Measurements from ENCODE around the gene LTB. TPM values are rescaled to one million over a fixed set of nuclear protein-coding genes. Genes with fewer than 3 reads are reported as not detected.
"Not testable (repeated sequence)": the region's sequence is repeated elsewhere in the genome, so short reads cannot be mapped to it uniquely, and the experiment has no call there.

Gene LTB
- total and polyA plus RNA-seq, 2 donors (not counting 3 experiments of a cell fraction or from before 2014, with no cell fraction given), result 1.2 to 2.1 TPM

DNA sequence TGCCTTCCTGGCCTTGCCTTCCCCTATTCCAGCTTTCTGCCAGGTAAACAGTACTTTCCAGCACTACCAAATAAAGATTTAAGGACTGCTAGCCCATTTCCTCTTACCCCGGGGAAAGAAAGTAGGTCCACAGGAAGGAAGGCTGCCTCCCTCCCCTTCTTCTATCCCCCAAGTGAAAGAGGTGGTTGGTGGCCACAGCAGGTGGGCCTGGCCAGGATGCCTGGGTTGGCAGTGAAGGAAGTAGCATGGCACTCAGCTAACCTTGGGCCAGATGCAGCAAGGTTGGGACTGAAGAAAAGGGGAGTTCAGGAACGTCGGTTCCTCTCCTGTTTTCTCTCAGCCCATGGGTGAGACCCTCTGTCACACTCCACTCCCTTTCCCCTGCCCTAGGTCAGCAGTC lies 25.9 kb downstream of the LTB start:
- H3K9ac ChIP-seq (replicated peaks; ENCODE audit: extremely low read depth, insufficient read depth, low read length), result no peak overlapping the region
- FAIRE-seq (no peak), DNase-seq (ENCODE audit: low read depth, low spot score) (no peak)
- H3K4me2 ChIP-seq (ENCODE audit: insufficient read depth, low read length), result no peak overlapping the region
- no peaks in the 10 kb centered on the region for H3K27me3 ChIP-seq (ENCODE audit: control insufficient read depth in 2 of 2, insufficient read depth in 2 of 2, low read length in 2 of 2)
- CTCF ChIA-PET, result interaction anchor here (1.4 to 31.0 kb wide), 2 partner anchors 10 to 32 kb away, joined by 7 to 1517 read pairs; partner anchors contain the start of genes ATP6V1G2, LST1, LTB and NCR3
- no peaks in the 10 kb centered on the region for H3K9me3 ChIP-seq (replicated peaks; ENCODE audit: control insufficient read depth, insufficient read depth, low read length)
- peaks cover 2 to 10% of the 10 kb centered on the region in 2 experiments for H3K36me3 ChIP-seq (ENCODE audit: control insufficient read depth in 2 of 2, extremely low read depth in 1 of 2, insufficient read depth in 2 of 2, low read length in 2 of 2)
- no peak overlapping the region for H2AFZ ChIP-seq (ENCODE audit: low read depth, low read length)
- peaks cover 44% of the 10 kb centered on the region for H3K4me1 ChIP-seq (ENCODE audit: control insufficient read depth, extremely low read depth, insufficient read depth, low read length)
- TF ChIP-seq JUN (IDR thresholded peaks at IDR 0.05; ENCODE audit: borderline replicate concordance, insufficient read depth, insufficient read length, low read depth) (no peak), POLR2A (IDR thresholded peaks at IDR 0.05; ENCODE audit: low read depth, low read length) (no peak), FOS (IDR thresholded peaks at IDR 0.05; ENCODE audit: borderline replicate concordance, insufficient read depth, low read length) (no peak), GATA2 (IDR thresholded peaks at IDR 0.05; ENCODE audit: insufficient read depth, insufficient read length, low read depth, low read length) (no peak)
- TF ChIP-seq, protein P1, sequence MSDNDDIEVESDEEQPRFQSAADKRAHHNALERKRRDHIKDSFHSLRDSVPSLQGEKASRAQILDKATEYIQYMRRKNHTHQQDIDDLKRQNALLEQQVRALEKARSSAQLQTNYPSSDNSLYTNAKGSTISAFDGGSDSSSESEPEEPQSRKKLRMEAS (IDR thresholded peaks at IDR 0.05; ENCODE audit: insufficient read depth, insufficient read length), result no peak
- H4K20me1 ChIP-seq (replicated peaks; ENCODE audit: control insufficient read depth, extremely low read depth, insufficient read depth, low read length), result no peaks in the 10 kb centered on the region
- no TSS peak for BruUV-seq (replicated peaks)
- POLR2A ChIA-PET, result no interaction called here
- peaks cover 7% of the 10 kb centered on the region for H3K79me2 ChIP-seq (ENCODE audit: control insufficient read depth, insufficient read depth, low read length)
- no peaks in the 10 kb centered on the region for H3K9me1 ChIP-seq (replicated peaks; ENCODE audit: control insufficient read depth, extremely low read depth, insufficient read depth, low read length)
- H3K4me3 ChIP-seq (replicated peaks in 1 of 3; ENCODE audit: insufficient read depth in 1 of 3, low read depth in 1 of 3, low read length in 3 of 3), result no peak overlapping the region
- no peak overlapping the region for H3K27ac ChIP-seq (ENCODE audit: insufficient read depth, low read depth, low read length)
- intact Hi-C loops (cut with micrococcal nuclease) (no loop called here), dilution Hi-C loops (cut with MboI; ENCODE audit: extremely low pct_ligation_motif_present, low sequenced_read_pairs) (no loop called here)

DNA sequence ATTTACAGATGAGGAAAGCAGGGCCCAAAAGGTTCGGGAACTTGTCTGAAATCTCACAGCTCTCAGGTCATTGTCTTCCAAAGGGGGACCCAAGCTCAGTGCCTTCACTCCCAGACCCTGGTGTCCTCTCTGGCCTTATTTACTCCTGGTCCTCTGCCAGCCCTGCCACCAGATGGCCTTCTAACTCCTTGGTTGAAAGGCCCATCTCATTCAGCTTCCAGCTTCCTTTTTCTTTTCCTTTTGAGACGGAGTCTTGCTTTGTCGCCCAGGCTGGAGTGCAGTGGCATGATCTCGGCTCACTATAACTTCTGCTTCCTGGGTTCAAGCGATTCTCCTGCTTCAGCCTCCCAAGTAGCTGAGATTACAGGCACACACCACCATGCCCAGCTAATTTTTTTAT lies 30.9 kb downstream of the LTB start:
- intact Hi-C loops (cut with micrococcal nuclease), result loop anchor here (1.0 kb wide), 3 partner anchors 9 to 47 kb away; no protein-coding TSS in a partner anchor
- H3K79me2 ChIP-seq (ENCODE audit: control insufficient read depth, insufficient read depth, low read length); H3K9me3 ChIP-seq (replicated peaks; ENCODE audit: control insufficient read depth, insufficient read depth, low read length); H3K36me3 ChIP-seq (ENCODE audit: control insufficient read depth in 2 of 2, extremely low read depth in 1 of 2, insufficient read depth in 2 of 2, low read length in 2 of 2); H3K4me2 ChIP-seq (ENCODE audit: insufficient read depth, low read length); dilution Hi-C loops (cut with MboI; ENCODE audit: extremely low pct_ligation_motif_present, low sequenced_read_pairs); H2AFZ ChIP-seq (ENCODE audit: low read depth, low read length); H3K9me1 ChIP-seq (replicated peaks; ENCODE audit: control insufficient read depth, extremely low read depth, insufficient read depth, low read length); H3K27me3 ChIP-seq (ENCODE audit: control insufficient read depth in 2 of 2, insufficient read depth in 2 of 2, low read length in 2 of 2); H4K20me1 ChIP-seq (replicated peaks; ENCODE audit: control insufficient read depth, extremely low read depth, insufficient read depth, low read length); H3K27ac ChIP-seq (ENCODE audit: insufficient read depth, low read depth, low read length); BruUV-seq (replicated peaks); H3K4me3 ChIP-seq (replicated peaks in 1 of 3; ENCODE audit: insufficient read depth in 1 of 3, low read depth in 1 of 3, low read length in 3 of 3); H3K9ac ChIP-seq (replicated peaks; ENCODE audit: extremely low read depth, insufficient read depth, low read length): not testable (repeated sequence)
- ChIA-PET CTCF (interaction anchor here (0.7 to 31.0 kb wide), 23 partner anchors 9 to 401 kb away, joined by 3 to 1517 read pairs (median 7); partner anchors contain the start of genes BAG6, DDX39B, LST1 and LTB), POLR2A (interaction anchor here (0.6 to 2.5 kb wide), 4 partner anchors 10 to 46 kb away, joined by 3 to 22 read pairs (median 4); partner anchors contain the start of gene DDX39B)
- DNase-seq (ENCODE audit: low read depth, low spot score) (peak; percentile 83), FAIRE-seq (peak; percentile 84)
- H3K4me1 ChIP-seq (ENCODE audit: control insufficient read depth, extremely low read depth, insufficient read depth, low read length), result peaks cover 16% of the 10 kb centered on the region
- TF ChIP-seq, protein P2, sequence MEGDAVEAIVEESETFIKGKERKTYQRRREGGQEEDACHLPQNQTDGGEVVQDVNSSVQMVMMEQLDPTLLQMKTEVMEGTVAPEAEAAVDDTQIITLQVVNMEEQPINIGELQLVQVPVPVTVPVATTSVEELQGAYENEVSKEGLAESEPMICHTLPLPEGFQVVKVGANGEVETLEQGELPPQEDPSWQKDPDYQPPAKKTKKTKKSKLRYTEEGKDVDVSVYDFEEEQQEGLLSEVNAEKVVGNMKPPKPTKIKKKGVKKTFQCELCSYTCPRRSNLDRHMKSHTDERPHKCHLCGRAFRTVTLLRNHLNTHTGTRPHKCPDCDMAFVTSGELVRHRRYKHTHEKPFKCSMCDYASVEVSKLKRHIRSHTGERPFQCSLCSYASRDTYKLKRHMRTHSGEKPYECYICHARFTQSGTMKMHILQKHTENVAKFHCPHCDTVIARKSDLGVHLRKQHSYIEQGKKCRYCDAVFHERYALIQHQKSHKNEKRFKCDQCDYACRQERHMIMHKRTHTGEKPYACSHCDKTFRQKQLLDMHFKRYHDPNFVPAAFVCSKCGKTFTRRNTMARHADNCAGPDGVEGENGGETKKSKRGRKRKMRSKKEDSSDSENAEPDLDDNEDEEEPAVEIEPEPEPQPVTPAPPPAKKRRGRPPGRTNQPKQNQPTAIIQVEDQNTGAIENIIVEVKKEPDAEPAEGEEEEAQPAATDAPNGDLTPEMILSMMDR (IDR thresholded peaks at IDR 0.05; ENCODE audit: extremely low read depth in 1 of 2, insufficient read depth in 1 of 2, low read depth in 1 of 2, low read length in 2 of 2), result peak; percentile 70 to 74
